G401 (cell line): ENCODE results near the gene LMBR1. TPM values are rescaled to one million over a fixed set of nuclear protein-coding genes. Genes with fewer than 3 reads are reported as not detected.
"Not testable (repeated sequence)": the region's sequence is repeated elsewhere in the genome, so short reads cannot be mapped to it uniquely, and the experiment has no call there.

Source experiments
- DNase-seq: peaks from one replicate; pipeline ENCODE4 v3.0.0-alpha.2; 2015; ENCODE audit warnings: low spot score
- in situ Hi-C: cut with HindIII; loops from 2 replicates; pipeline ENCODE4 v1.10.0; 2016; ENCODE audit warnings: low sequenced_read_pairs, mixed read lengths
- total RNA-seq: library from RNA; depleted of rRNA; stranded (reverse); fragments of >200 nt; shearing (Covaris generic); gene quantifications from 2 replicates; pipeline ENCODE4 v1.2.3, GENCODE V29; 2014

LMBR1 gene
- total RNA-seq, 1 experiment from 2014 or later: 78.8 TPM

GRCh38 chr7:156860099-156860498 lies 32.9 kb downstream of the LMBR1 start:
- in situ Hi-C loops, DNase-seq: not testable (repeated sequence)

- DNase-seq: no peak
- in situ Hi-C loops: no loop called here
Observed at GRCh38 chr7:156858523-156858922, 34.5 kb downstream of the LMBR1 start.

- in situ Hi-C loops: no loop called here
- DNase-seq: no peak
Observed at GRCh38 chr7:156857757-156858156, 35.2 kb downstream of the LMBR1 start.

GRCh38 chr7:156854654-156855053 lies 38.3 kb downstream of the LMBR1 start:
- in situ Hi-C loops: no loop called here
- no peak for DNase-seq

GRCh38 chr7:156848979-156849378 lies 44.0 kb downstream of the LMBR1 start:
- in situ Hi-C loops: no loop called here
- no peak for DNase-seq

- no peak for DNase-seq
- in situ Hi-C loops: no loop called here
Observed at GRCh38 chr7:156845379-156846101, 47.4 kb downstream of the LMBR1 start.

GRCh38 chr7:156843582-156843981 lies 49.4 kb downstream of the LMBR1 start:
- DNase-seq, in situ Hi-C loops: not testable (repeated sequence)

- in situ Hi-C loops: no loop called here
- DNase-seq: no peak
Observed at GRCh38 chr7:156843157-156843556, 49.8 kb downstream of the LMBR1 start.

GRCh38 chr7:156842740-156843140 lies 50.2 kb downstream of the LMBR1 start:
- DNase-seq: no peak
- in situ Hi-C loops: no loop called here

- in situ Hi-C loops: no loop called here
- DNase-seq: no peak
Observed at GRCh38 chr7:156842317-156842716, 50.7 kb downstream of the LMBR1 start.

- no peak for DNase-seq
- in situ Hi-C loops: no loop called here
Observed at GRCh38 chr7:156841497-156841896, 51.5 kb downstream of the LMBR1 start.

- no peak for DNase-seq
- in situ Hi-C loops: no loop called here
Observed at GRCh38 chr7:156840134-156840533, 52.8 kb downstream of the LMBR1 start.

- in situ Hi-C loops: no loop called here
- DNase-seq: no peak
Observed at GRCh38 chr7:156836443-156836842, 56.5 kb downstream of the LMBR1 start.

- in situ Hi-C loops: no loop called here
- DNase-seq: no peak
Observed at GRCh38 chr7:156834462-156834861, 58.5 kb downstream of the LMBR1 start.

GRCh38 chr7:156833312-156833711 lies 59.7 kb downstream of the LMBR1 start:
- in situ Hi-C loops: no loop called here
- DNase-seq: no peak

GRCh38 chr7:156832195-156832877 lies 60.6 kb downstream of the LMBR1 start:
- no peak for DNase-seq
- in situ Hi-C loops: no loop called here

- DNase-seq: no peak
- in situ Hi-C loops: no loop called here
Observed at GRCh38 chr7:156829669-156830336, 63.2 kb downstream of the LMBR1 start.

GRCh38 chr7:156827587-156828203 lies 65.3 kb downstream of the LMBR1 start:
- peak; percentile 9 for DNase-seq
- in situ Hi-C loops: no loop called here

- in situ Hi-C loops: no loop called here
Observed at GRCh38 chr7:156823435-156823834, 69.5 kb downstream of the LMBR1 start.

More at GRCh38 chr7:156823435-156823834, 69.5 kb downstream of the LMBR1 start:
- no peak for DNase-seq
